NOMO-1 treated with DMSO at 0.1 percent for 48 hours (cell line): ENCODE results near the gene PTPRN2.

Source experiments
- DNase-seq: peaks from one replicate; lab custom pipeline; 2025; ENCODE audit not compliant: unreplicated experiment; lab: John Stamatoyannopoulos, UW

Gene PTPRN2

GRCh38 chr7:157760004-157760730 lies 827.5 kb downstream of the PTPRN2 start:
- DNase-seq: peak; percentile 3

- DNase-seq: no peak
Observed at GRCh38 chr7:157759246-157759805, 828.3 kb downstream of the PTPRN2 start.

- DNase-seq: no peak
Observed at GRCh38 chr7:157758468-157759245, 829.0 kb downstream of the PTPRN2 start.

- DNase-seq: no peak
Observed at GRCh38 chr7:157757776-157758467, 829.7 kb downstream of the PTPRN2 start.

DNA sequence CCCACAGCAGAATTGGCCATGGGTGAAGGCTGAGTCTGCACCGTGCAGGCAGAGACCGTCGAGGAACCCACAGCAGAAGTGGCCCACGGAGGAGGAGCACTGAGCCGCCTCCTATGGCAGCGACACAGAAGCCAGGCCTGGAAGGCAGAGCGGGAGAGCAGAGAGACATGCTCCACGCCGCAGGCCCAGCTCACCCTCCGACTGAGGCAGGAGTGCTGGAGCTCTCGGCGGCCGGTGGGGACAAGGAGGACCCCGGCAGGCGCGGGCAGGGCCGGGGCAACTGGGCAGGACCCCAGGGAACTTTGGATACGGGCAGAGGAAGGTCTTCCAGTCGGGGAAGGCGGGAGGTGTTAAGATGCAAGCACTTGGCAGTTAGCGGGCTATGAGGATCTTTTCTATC lies 830.4 kb downstream of the PTPRN2 start:
- DNase-seq: no peak

GRCh38 chr7:157755741-157756140 lies 831.9 kb downstream of the PTPRN2 start:
- no peak for DNase-seq

DNA sequence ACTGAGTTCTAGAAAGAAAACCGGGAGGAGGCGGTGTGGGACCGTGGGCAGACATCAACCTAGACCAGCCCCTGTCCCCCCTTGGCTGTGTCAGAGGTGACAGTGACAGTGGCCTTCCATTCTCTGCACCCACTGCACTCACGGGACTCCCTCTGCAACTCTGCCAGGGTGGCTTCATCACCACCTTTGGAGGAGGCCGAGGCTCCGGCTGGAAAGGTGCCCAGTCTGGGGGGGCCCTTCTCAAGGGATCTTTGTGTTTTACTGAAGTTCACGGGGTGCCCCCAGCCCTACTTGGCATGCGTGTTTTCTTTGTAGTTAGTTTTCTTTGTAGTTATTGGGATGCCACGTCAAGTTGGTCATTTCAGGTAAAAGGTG lies 833.2 kb downstream of the PTPRN2 start:
- no peak for DNase-seq

- DNase-seq: no peak
Observed at GRCh38 chr7:157753713-157754415, 833.8 kb downstream of the PTPRN2 start.

- DNase-seq: no peak
Observed at GRCh38 chr7:157752832-157753291, 834.8 kb downstream of the PTPRN2 start.

DNA sequence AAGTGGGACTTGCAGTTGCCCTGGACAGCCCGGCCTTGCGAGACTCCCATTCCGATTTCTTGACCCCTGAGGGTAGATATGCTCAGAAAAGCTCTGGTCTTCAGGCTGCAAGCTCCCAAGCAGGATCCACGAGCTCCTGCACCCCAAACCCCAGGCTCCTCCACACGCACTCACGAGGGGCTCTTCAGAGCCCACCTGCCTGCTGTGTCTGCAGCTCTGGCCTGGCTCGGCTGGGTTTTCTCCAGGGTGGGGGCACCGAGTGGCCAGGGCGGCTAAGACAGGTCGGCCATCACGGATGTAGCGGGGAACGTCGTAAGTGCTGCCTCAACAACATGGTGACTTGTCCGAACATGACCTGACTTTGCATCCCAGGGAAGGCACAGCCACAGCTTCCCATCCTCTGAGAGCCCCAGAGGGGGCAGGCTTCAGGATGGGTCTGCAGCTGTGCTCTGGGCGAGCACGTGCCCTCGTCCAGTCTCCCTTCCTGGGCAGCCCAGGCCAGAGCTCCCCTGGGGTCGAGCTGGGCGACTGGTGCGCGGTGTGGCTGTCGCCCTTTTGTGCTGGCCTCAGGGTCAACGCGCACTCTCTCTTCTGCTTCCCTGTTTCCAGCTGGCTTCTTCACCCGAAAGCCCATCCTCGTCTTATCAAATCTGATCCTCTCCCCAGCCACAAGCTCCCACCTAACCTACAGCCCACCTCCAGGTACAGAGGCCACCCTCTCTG lies 835.5 kb downstream of the PTPRN2 start:
- no peak for DNase-seq

- no peak for DNase-seq
Observed at GRCh38 chr7:157751406-157751805, 836.2 kb downstream of the PTPRN2 start.

- DNase-seq: no peak
Observed at GRCh38 chr7:157750291-157750690, 837.3 kb downstream of the PTPRN2 start.

- no peak for DNase-seq
Observed at GRCh38 chr7:157745721-157746709, 841.6 kb downstream of the PTPRN2 start.

- no peak for DNase-seq
Observed at GRCh38 chr7:157744786-157745601, 842.6 kb downstream of the PTPRN2 start.

GRCh38 chr7:157743781-157744525 lies 843.7 kb downstream of the PTPRN2 start:
- no peak for DNase-seq

GRCh38 chr7:157740251-157740798 lies 847.3 kb downstream of the PTPRN2 start:
- no peak for DNase-seq

GRCh38 chr7:157739650-157740049 lies 848.0 kb downstream of the PTPRN2 start:
- no peak for DNase-seq
